Lung (tissue), 12 donors: ENCODE data around the gene FGF14. TPM values are rescaled to one million over a fixed set of nuclear protein-coding genes. Genes with fewer than 3 reads are reported as not detected.

Source experiments
- ATAC-seq: fragments of 200-7000 bp; cut with Tn5 transposase; one replicate; pipeline ENCODE4 v1.9.1; 2020; ENCODE audit warnings: moderate number of reproducible peaks; ENCODE audit not compliant: insufficient read depth, low FRiP score
- DNase-seq, 3 donors: peaks; one replicate each; pipeline ENCODE4 v3.0.0-alpha.2; 2013 to 2017
- H3K27ac ChIP-seq, 2 donors: one replicate each; pipeline ENCODE4 v1.5.1; 2013; ENCODE audit warnings: mild to moderate bottlenecking in 2 of 2, moderate library complexity in 2 of 2, control low read depth in 1 of 2, inconsistent platforms in 1 of 2, low read depth in 1 of 2, low read length in 1 of 2
- H3K27me3 ChIP-seq, 3 donors: one replicate each; pipeline ENCODE4 v1.5.1; 2013; ENCODE audit warnings: low read length in 2 of 3; ENCODE audit not compliant: control insufficient read depth in 3 of 3, insufficient read depth in 3 of 3
- H3K36me3 ChIP-seq, 4 donors: one replicate each; pipeline ENCODE4 v1.5.1; 2013; ENCODE audit warnings: low read length in 4 of 4, mild to moderate bottlenecking in 1 of 4, moderate library complexity in 1 of 4; ENCODE audit not compliant: control insufficient read depth in 4 of 4, insufficient read depth in 4 of 4
- H3K4me1 ChIP-seq, 5 donors: one replicate each; pipeline ENCODE4 v1.5.1; 2013; ENCODE audit warnings: low read length in 5 of 5, mild to moderate bottlenecking in 2 of 5, moderate library complexity in 1 of 5; ENCODE audit not compliant: control insufficient read depth in 5 of 5, insufficient read depth in 5 of 5
- H3K4me3 ChIP-seq: one replicate; pipeline ENCODE4 v1.5.1; 2013; ENCODE audit warnings: mild to moderate bottlenecking, control low read depth, moderate library complexity
- H3K9ac ChIP-seq, 2 donors: one replicate each; pipeline ENCODE4 v1.5.1; 2013; ENCODE audit warnings: low read length in 2 of 2, control low read depth in 1 of 2; ENCODE audit not compliant: insufficient read depth in 1 of 2
- H3K9me3 ChIP-seq, 4 donors: one replicate each; pipeline ENCODE4 v1.5.1; 2013; ENCODE audit warnings: low read length in 3 of 4, mild to moderate bottlenecking in 1 of 4, moderate library complexity in 1 of 4; ENCODE audit not compliant: control insufficient read depth in 4 of 4, insufficient read depth in 3 of 4
- CTCF ChIP-seq: IDR thresholded peaks from 2 replicates; pipeline ENCODE4 v1.5.1; 2012; ENCODE audit warnings: mild to moderate bottlenecking; ENCODE audit errors: control extremely low read depth, extremely low read depth
- WGBS, 2 donors: extraction: QIAGEN DNeasy Blood & Tissue Kit; methylation state at CpG; one replicate each; pipeline ENCODE4 v1.1.7; 2013; 5-methylcytosine and 5-hydroxymethylcytosine counted together
- polyA plus RNA-seq, 2 donors: library from polyadenylated mRNA; stranded (reverse); fragments of 200-250 nt; gene quantifications; one replicate each; pipeline ENCODE4 v1.2.1, GENCODE V29; 2013
- total RNA-seq, 2 donors: library from RNA; depleted of rRNA in 1 of 2; stranded (reverse); fragments of >200 nt in 1 of 2; gene quantifications; one replicate each; pipeline ENCODE4 v1.2.1, GENCODE V29; 2014 to 2021
- donor health status: control.
- donor health status: control.
- donor health status: Bipolar disorder and iron deficiency.
- donor health status: healthy.
- donor health status: DM: yes; HTN: yes; CAD: no.

FGF14 gene
- total and polyA plus RNA-seq, 4 donors, result 0.59 to 12.9 (median 2.3) TPM

DNA sequence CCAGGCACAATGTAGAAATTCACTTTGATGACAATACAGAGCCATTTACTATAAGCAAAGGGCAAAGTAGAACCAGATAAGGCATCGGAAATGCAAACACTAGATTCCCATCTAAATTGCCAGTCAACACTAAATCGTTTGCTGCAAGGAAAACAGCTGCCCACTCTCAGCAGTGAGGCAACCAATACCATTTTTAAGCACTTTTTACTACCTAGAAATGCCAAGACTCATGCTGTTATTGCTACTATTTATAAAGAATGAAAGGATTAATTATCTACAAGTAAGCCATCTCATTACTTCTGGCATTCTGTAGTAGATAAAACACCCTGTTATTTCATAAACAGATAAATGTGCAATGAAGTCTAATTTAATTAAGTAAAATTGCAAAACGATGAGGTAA lies 422.0 kb downstream of the FGF14 start:
- no peak for DNase-seq
- H3K9me3 ChIP-seq, result no peaks in the 10 kb centered on the region
- 31 to 33% methylated on average over 3 of the region's 3 CpGs for WGBS, 2 donors

GRCh38 chr13:101978552-101979315 lies 423.1 kb downstream of the FGF14 start:
- no peak overlapping the region for H3K27ac ChIP-seq
- WGBS, 2 donors, result 55 to 57% methylated on average over 5 of the region's 5 CpGs

More for the DNA sequence above, 422.0 kb downstream of the FGF14 start:
- H3K27ac ChIP-seq, result no peak overlapping the region
- H3K9ac ChIP-seq, result no peak overlapping the region
- no peak for ATAC-seq
- peaks cover 0 to 5% (median 0%) of the 10 kb centered on the region in 5 donors for H3K4me1 ChIP-seq
- no peaks in the 10 kb centered on the region for H3K27me3 ChIP-seq
- H3K4me3 ChIP-seq, result no peak overlapping the region
- no peak for TF ChIP-seq CTCF
- no peaks in the 10 kb centered on the region for H3K36me3 ChIP-seq

GRCh38 chr13:101977475-101977874 lies 424.4 kb downstream of the FGF14 start:
- no peaks in the 10 kb centered on the region for H3K27me3 ChIP-seq
- H3K27ac ChIP-seq, result no peak overlapping the region
- 53 to 72% methylated on average over 3 of the region's 3 CpGs for WGBS, 2 donors
- no peak overlapping the region for H3K4me3 ChIP-seq
- no peaks in the 10 kb centered on the region for H3K9me3 ChIP-seq
- ATAC-seq (no peak), DNase-seq (no peak)
- H3K9ac ChIP-seq, result no peak overlapping the region
- TF ChIP-seq CTCF, result no peak
- no peaks in the 10 kb centered on the region for H3K36me3 ChIP-seq
- H3K4me1 ChIP-seq, result peaks cover 0 to 5% (median 0%) of the 10 kb centered on the region in 5 donors

More at GRCh38 chr13:101978552-101979315, 423.1 kb downstream of the FGF14 start:
- no peak overlapping the region for H3K9ac ChIP-seq
- DNase-seq (no peak), ATAC-seq (no peak)
- no peaks in the 10 kb centered on the region for H3K27me3 ChIP-seq
- H3K4me1 ChIP-seq, result peaks cover 0 to 5% (median 0%) of the 10 kb centered on the region in 5 donors
- no peaks in the 10 kb centered on the region for H3K36me3 ChIP-seq
- no peak overlapping the region for H3K4me3 ChIP-seq
- H3K9me3 ChIP-seq, result no peaks in the 10 kb centered on the region
- TF ChIP-seq CTCF, result no peak
